ENCODE results near the gene SPSB2. TPM values are rescaled to one million over a fixed set of nuclear protein-coding genes. Genes with fewer than 3 reads are reported as not detected.
"Not testable (repeated sequence)": the region's sequence is repeated elsewhere in the genome, so short reads cannot be mapped to it uniquely, and the experiment has no call there.

SPSB2 gene
- total RNA-seq, 1 donor = 11.9 TPM

- Histone ChIP-seq H3K4me3 (ENCODE audit: insufficient read depth, low read length) (no peak overlapping the region), H3K27me3 (ENCODE audit: insufficient read depth, low read length) (no peaks in the 10 kb centered on the region), H3K79me2 (ENCODE audit: insufficient read depth, low read length) (peaks cover 2% of the 10 kb centered on the region), H3K36me3 (ENCODE audit: insufficient read depth, low read length) (no peaks in the 10 kb centered on the region), H3K4me2 (ENCODE audit: insufficient read depth, low read length) (no peak overlapping the region), H3K27ac (ENCODE audit: low read depth, low read length) (no peak overlapping the region), H3K4me1 (ENCODE audit: insufficient read depth, low read length) (peaks cover 12% of the 10 kb centered on the region), H3K9me3 (ENCODE audit: low read depth, low read length) (no peaks in the 10 kb centered on the region), H2AFZ (ENCODE audit: low read length) (no peak overlapping the region), H4K20me1 (ENCODE audit: insufficient read depth, low read length) (no peaks in the 10 kb centered on the region)
- peak; percentile 56 for DNase-seq (ENCODE audit: insufficient read length, low spot score, missing footprints)
- no peak for TF ChIP-seq CTCF (IDR thresholded peaks at IDR 0.05; ENCODE audit: extremely low read depth, low read depth, low read length)
Observed at GRCh38 chr12:6909421-6910145, 36.5 kb upstream of the SPSB2 start.

GRCh38 chr12:6908141-6908540 is 35.0 kb upstream of the SPSB2 start:
- not testable (repeated sequence) for H3K36me3 ChIP-seq (ENCODE audit: insufficient read depth, low read length); H3K9me3 ChIP-seq (ENCODE audit: low read depth, low read length); H2AFZ ChIP-seq (ENCODE audit: low read length); DNase-seq (ENCODE audit: insufficient read length, low spot score, missing footprints); H3K79me2 ChIP-seq (ENCODE audit: insufficient read depth, low read length); H4K20me1 ChIP-seq (ENCODE audit: insufficient read depth, low read length); H3K27ac ChIP-seq (ENCODE audit: low read depth, low read length); H3K4me3 ChIP-seq (ENCODE audit: insufficient read depth, low read length); H3K4me2 ChIP-seq (ENCODE audit: insufficient read depth, low read length); H3K27me3 ChIP-seq (ENCODE audit: insufficient read depth, low read length); H3K4me1 ChIP-seq (ENCODE audit: insufficient read depth, low read length)

GRCh38 chr12:6905414-6906040 is 32.4 kb upstream of the SPSB2 start:
- Histone ChIP-seq H3K79me2 (ENCODE audit: insufficient read depth, low read length) (no peaks in the 10 kb centered on the region), H2AFZ (ENCODE audit: low read length) (peak overlapping the region; percentile 100), H3K4me2 (ENCODE audit: insufficient read depth, low read length) (peak overlapping the region; percentile 100)

More at GRCh38 chr12:6905414-6906040, 32.4 kb upstream of the SPSB2 start:
- H3K4me1 ChIP-seq (ENCODE audit: insufficient read depth, low read length) = peaks cover 10% of the 10 kb centered on the region
- H3K36me3 ChIP-seq (ENCODE audit: insufficient read depth, low read length) = no peaks in the 10 kb centered on the region
- H3K27me3 ChIP-seq (ENCODE audit: insufficient read depth, low read length) = no peaks in the 10 kb centered on the region
- peak overlapping the region; percentile 99 for H3K4me3 ChIP-seq (ENCODE audit: insufficient read depth, low read length)
- peak overlapping the region; percentile 87 for H3K27ac ChIP-seq (ENCODE audit: low read depth, low read length)
- H4K20me1 ChIP-seq (ENCODE audit: insufficient read depth, low read length) = no peaks in the 10 kb centered on the region
- no peaks in the 10 kb centered on the region for H3K9me3 ChIP-seq (ENCODE audit: low read depth, low read length)
- DNase-seq (ENCODE audit: insufficient read length, low spot score, missing footprints) = no peak
- TF ChIP-seq CTCF (IDR thresholded peaks at IDR 0.05; ENCODE audit: extremely low read depth, low read depth, low read length) = no peak

Data from osteoblast (primary cell).